NCI-H1417 (cell line): ENCODE results near the gene FGD2.

Experiments used
- DNase-seq, 3 experiments: peaks; one replicate each; lab custom pipeline; 2025; lab: John Stamatoyannopoulos, UW

FGD2 gene

DNA sequence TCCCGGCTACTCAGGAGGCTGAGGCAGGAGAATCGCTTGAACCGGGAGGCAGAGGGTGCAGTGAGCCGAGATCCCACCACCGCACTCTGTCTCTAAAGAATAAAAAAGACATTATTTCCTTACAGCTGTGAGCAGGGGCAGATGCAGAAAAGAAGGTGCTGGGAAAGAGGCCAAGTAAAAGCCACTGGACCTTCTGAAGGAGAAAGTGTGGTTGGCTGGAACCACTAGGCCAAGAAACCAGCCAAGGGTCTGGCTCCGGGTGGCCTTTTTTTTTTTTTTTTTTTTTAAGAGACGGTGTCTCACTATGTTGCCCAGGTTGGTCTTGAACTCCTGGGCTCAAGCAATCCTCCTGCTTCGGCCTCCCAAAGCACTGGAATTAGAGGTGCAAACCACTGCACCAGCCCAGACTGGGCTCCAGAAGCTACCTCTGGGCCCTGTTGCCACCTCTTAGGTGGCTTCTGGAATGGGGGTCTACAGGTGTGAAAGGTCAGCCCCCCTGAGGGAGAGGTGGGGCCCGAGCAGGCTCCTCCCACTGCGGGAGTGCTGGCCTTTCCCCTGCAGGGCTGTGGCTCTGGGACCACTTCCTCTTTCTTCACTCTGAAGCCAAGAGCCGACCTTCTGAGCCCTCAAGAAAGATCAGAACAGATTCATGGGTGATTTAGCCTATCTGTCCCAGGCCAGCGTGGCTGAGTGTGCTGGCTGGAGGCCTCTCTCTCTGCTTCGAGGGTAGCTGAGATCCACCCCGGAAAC, at the start of gene FGD2:
Gene FGD2, plus strand, starts transcription at position 595 of the 750 bp plus-strand sequence. CDS start 163 bp downstream, outside the sequence.
- no peak for DNase-seq

- no peak for DNase-seq
These were observed 49.6 kb upstream of the FGD2 start for GRCh38 chr6:36955671-36956445.

- no peak for DNase-seq
These were observed 49.0 kb upstream of the FGD2 start for GRCh38 chr6:36956446-36956820.

DNA sequence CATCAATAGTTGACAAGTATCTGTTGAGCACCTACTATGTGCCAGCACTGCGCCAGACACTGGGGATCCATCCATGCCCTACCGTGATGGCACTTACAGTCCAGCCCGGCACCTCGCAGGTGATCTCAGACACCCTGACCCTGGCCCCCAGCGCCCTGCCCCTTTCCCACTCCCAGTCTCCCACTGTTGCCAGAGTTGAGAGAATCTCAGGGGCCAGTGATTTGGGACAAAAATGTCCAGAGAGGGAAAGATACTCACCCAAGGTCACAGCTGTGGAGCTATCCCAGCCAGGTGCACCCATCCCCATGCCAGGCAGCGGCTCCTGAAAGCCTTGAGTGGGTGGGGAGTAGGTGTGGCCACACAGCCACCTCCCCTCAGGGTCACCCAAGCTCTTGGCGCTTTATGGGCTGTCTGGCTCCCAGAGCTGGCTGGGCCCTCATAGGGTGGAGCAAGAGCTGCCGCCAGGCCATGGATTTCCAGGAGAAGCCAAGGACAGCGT, 47.6 kb upstream of the FGD2 start:
- DNase-seq, result no peak

- DNase-seq, result no peak
These were observed 46.5 kb upstream of the FGD2 start for GRCh38 chr6:36958775-36959554.

GRCh38 chr6:36959555-36960250, 45.8 kb upstream of the FGD2 start:
- no peak for DNase-seq

GRCh38 chr6:36961441-36962435, 43.7 kb upstream of the FGD2 start:
- DNase-seq, result no peak

DNA sequence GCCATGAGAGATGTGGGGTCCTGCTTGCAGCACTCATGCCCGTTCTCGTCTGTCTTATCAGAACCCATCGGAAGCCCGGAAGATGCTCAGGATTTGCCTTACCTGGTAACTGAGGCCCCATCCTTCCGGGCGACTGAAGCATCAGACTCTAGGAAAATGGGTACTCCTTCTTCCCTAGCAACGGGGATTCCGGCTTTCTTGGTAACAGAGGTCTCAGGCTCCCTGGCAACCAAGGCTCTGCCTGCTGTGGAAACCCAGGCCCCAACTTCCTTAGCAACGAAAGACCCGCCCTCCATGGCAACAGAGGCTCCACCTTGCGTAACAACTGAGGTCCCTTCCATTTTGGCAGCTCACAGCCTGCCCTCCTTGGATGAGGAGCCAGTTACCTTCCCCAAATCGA, 42.6 kb upstream of the FGD2 start:
- DNase-seq, result peak in 2 of 3 experiments; percentile 15 to 60

- peak in 1 of 3 experiments; percentile 7 for DNase-seq
These were observed 41.8 kb upstream of the FGD2 start for GRCh38 chr6:36963451-36964290.

DNA sequence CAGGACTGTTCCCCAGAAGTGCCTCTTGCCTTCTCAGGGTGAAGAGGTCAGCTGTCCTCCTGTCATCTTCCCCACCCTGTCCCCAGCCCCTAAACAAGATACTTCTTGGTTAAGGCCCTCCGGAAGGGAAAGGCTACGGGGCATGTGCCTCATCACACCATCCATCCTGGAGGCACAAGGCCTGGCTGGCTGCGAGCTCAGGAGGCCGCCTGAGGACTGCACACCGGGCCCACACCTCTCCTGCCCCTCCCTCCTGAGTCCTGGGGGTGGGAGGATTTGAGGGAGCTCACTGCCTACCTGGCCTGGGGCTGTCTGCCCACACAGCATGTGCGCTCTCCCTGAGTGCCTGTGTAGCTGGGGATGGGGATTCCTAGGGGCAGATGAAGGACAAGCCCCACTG, 41.1 kb upstream of the FGD2 start:
- DNase-seq, result no peak

DNA sequence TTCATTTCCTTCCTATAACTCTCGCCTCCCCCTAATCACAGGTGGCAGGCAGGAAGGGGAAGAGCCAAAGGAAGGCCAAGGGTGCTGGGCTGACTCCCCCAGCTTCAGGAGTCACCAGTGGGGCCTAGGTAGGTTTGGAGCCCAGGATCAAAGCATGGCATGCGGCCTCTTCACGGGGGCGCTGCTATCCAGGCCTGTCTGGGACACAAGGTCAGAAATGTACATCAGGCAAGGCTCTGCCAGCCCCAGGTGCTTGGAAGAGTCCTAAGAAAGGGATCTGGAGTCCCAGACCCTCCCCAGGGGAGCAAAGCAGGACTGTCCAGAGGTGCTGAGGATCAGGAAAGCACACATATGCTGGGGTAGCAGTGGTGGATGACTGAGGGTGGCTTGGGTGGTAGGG, 40.5 kb upstream of the FGD2 start:
- no peak for DNase-seq

DNA sequence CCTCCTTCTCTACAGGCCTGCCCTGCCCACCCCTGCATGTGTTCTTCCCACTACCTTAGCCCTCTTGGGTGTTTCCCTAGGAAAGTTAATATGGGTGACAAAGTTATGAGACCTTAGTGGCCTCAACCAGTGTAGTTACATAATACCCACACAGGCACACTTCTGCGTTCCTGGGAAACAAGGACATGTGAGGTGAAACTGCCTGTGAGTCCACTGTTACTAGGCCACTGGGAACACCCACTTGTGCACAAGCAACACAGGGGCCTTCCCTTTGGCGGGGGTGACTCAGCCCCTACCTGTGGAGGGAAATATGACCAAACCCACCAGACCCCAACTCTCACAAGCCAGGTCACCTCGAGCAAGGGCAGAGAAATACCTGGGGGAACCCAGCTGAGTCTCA, 38.2 kb upstream of the FGD2 start:
- no peak for DNase-seq

DNA sequence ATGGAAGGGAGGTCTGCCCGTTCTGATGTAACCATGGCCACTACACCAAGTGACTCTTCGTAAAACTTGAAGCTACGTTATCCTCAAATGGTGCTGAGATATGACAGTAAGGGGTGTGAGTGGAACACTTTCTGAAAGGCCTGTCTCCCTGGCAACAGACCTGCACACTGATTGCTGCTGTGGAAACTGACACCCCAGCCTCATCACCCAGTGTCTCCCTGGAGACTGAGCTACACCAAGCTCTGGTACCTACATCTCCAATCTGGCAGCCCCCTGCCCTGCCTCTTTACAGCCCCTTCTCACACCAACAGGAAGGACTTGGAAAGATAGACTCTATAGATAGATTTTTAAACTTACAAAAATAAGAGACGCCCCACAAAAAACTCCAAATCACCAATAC, 37.7 kb upstream of the FGD2 start:
- no peak for DNase-seq

- no peak for DNase-seq
These were observed 37.0 kb upstream of the FGD2 start for GRCh38 chr6:36968266-36968977.

DNA sequence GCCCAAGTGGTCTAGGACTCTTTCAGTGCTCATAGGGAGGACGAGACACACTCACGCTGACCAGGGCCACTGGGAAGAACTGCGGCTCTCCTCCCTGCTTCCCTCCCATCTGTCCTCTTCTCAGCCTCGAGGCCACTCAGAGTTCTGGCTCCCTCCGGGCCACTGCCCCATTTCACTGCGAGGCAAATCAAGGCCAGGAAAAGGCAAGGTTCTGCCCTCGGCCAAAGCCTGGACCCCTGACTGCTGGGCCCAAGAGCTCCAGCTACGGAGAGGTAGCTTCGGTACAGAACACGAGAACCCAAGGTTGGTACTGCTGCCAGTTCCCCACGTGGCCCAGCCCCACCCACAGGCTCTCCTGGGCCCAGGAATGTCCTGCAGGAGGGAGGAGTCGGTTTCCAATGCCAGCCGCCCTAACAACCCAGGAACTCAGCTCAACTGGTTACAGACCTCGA, 36.2 kb upstream of the FGD2 start:
- DNase-seq, result no peak

DNA sequence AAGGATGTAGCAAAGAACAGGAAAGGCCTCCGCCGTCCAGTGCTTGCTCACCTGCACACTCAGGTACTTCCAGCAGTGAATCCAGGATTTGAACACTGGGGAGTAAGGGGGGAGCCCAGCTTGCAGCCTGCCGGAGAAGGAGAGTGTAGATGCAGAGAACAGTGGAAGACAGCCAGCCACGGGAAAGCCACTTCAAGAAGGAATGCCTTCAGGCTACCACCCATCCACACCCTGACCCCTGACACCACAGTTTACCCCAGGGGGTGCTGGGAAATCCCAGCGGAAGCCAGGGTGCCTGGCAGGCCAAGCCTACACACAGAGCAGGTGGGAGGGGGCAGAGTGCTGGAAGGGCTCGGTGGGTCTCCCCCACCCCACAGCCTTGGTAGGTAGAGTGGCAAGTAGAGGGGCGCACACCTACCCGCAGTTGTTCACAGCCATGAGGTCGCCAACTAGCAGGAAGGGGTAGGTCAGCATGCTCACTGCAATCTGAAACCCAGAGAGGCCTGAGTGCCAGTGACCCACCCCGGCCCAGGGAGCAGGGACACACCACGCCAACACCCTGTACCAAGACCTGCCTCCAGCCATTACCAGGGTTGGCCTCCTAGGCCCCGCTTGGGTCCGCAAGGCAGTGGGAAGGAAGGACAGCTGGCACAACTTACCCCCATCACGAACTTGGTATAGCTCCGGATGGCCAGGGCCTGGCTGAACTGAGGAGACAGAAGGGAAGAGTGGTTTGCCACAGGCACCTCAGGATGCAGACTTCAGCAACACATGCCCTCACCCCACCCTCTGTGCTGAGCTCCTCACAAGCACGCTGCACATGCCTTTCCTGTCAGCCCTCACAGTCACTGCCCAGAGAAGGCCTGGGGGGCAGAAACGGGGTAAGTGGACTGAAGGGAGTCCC, 35.2 kb upstream of the FGD2 start:
- no peak for DNase-seq

DNA sequence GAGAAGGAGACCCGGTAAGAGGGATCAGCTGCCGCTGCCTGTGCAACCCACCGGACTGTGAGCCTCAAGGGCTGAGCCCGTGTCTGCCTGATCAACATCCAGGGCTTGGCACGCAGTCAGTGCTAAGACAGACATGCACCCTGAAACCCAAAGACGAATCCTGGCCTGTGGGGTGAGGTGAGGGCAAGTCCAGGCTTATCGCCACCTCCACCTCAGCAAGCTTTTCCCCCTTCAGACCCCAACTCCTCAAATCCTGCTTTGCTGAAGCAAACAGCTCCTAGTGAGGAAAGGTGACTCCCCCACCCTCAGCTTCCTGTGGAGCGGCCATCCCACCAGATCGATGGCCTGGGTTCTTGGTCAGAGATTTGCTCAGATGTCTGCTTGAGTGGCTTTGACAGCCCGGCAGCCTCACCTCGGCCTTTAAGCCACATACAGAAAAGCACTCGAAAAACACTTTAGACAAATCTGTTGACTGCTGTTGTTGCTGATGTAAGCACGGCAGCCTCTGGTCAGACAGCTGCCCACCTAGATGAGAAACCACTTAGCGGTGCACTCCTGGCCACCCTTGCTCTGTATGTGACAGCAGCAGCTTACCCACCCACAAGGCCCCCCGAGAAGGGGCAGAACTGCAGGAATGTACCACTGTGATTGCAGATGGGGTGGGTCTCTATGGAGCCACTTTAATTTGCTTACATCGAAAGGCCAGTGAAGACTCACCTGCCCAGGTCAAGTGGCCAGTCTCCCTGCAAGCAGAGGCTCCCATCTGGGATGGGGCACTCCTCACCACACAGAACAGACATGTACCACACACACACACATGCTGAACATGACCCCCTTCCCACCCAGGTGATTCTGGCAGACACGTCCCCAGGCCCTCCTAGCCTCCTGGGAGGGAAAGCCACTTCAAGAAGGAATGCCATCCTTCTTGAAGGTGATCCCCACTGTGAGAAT, 34.3 kb upstream of the FGD2 start:
- peak in 1 of 3 experiments; percentile 9 for DNase-seq
